GM18870 (cell line): ENCODE data around the gene LMTK2.

Experiments
- ATAC-seq: cut with Tn5 transposase; IDR thresholded peaks from one replicate; pipeline ENCODE4 v1.9.1; 2021; ENCODE audit warnings: moderate library complexity; ENCODE audit not compliant: unreplicated experiment

The LMTK2 gene

DNA sequence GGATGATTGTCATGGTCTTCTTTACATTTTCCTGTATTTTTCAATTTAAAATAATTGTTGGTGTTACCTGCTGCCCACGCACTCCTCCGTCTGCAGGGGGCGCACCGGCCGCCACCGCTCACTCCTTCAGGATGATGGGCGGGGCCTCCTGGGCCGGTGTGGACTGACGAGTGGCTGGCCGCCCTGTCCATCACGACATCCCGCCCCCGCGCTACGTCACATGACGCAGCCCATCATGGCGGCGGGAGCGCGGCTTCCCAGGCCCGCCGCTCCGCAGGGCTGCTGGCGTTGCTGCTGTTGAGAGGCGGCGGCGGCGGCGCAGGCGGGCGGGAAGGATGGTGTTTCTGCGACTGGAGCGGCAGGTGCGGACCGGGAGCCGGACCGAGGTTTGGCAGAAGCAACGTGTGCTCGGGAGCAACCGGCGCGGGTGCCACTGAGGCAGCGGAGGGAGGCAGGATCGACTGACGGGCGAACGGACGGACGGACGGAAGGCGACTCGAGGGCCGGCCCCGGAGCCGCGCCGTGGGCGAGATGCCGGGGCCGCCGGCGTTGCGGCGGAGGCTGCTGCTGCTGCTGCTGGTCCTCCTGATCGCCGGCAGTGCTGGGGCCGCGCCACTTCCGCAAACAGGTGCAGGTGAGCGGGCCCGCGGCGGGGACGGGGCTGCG, at the start of gene LMTK2:
Gene LMTK2 (plus strand): TSS at position 216 of the 666 bp plus-strand sequence. CDS start 316 bp downstream, at position 532.
- ATAC-seq, result peak; percentile 89

DNA sequence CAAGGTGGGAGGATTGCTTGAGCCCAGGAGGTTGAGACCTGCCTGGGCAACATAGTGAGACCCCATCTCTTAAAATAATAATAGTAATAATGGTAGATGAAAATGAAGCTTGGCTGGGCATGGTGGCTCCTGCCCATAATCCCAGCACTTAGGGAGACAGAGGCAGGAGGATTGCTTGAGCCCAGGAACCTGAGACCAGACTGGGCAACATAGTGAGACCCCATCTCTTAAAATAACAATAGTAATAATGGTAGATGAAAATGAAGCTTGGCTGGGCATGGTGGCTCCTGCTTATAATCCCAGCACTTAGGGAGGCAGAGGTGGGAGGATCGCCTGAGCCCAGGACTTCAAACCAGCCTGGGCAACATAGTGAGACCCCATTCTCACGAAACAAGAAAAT, 49.5 kb upstream of the LMTK2 start:
- ATAC-seq, result no peak

DNA sequence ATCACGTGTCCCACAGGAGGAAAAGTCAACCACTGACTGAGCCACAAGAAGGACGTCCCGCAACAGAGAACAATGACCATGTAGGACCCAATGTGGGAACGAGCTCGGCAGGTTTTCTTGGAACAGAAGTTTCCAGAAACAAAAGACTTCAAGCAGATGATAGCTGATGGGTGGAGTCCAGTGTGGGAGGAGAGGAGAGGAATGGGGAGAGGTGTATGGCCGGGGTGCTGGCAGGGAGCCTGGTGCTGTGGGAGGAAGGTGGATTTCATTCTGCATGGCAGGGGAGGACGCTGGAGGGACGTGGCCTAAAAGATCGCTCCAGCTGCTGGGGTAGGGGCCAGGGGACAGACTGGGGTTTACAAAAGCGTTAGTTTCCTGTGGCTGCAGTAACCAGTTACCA, 48.5 kb upstream of the LMTK2 start:
- no peak for ATAC-seq

DNA sequence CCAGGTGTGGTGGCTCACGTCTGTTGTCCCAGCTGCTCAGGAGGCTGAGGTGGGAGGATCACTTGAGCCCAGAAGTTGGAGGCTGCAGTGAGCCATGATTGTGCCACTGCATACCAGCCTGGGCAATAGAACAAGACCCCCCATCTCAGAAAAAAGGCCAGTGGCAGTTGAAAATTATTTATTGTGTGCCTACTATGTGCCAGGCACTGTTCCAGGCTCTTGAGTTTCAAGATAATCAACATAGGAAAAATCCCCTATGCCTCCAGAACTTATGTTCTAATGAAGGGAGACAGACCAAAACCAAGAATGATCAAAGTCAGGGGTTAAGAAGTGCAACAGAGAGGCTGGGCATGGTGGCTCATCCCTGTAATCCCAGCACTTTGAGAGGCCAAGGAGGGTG, 42.4 kb upstream of the LMTK2 start:
- no peak for ATAC-seq

DNA sequence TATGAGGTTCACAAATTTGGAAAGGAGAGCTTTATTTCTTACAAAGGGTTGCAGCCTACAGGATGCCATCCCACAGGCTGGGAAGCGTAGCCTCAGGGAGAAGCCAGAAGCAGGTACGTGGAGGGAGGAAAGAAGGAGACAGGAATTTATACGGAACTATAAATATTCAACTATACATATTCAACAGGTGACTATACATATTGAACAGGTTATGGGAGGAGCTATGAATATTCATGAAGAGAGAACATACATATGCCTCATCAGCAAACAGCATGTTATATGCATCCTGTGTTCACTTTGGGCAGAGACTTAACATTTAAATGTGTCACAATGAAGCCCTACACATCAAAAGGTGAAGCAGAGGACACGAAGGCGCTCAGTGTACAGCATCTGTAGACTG, 40.5 kb upstream of the LMTK2 start:
- no peak for ATAC-seq

DNA sequence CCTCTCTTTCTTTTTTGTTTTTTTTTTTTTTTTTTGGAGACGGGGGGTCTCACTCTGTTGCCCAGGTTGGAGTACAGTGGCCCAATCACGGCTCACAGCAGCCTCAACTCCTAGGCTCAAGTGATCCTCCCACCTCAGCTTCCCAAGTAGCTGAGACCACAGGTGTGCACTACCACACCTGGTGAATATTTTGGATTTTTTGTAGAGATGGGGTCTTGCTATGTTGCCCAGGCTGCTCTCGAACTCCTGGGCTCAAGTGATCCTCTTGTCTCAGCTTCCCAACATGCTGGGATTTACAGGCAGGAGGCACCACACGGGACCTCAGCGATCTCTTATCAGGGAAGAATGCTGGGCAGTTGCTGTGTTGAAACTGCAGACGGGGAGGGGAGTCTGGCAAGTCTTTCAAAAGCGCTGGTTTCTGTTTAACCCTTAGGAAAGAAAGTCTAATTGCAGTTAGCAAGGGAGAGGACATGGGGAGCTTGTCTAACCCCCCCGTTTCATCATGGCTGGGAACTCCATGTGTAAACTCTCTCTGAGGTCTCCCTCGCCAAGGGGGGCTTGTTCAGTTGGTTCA, 39.6 kb upstream of the LMTK2 start:
- no peak for ATAC-seq

DNA sequence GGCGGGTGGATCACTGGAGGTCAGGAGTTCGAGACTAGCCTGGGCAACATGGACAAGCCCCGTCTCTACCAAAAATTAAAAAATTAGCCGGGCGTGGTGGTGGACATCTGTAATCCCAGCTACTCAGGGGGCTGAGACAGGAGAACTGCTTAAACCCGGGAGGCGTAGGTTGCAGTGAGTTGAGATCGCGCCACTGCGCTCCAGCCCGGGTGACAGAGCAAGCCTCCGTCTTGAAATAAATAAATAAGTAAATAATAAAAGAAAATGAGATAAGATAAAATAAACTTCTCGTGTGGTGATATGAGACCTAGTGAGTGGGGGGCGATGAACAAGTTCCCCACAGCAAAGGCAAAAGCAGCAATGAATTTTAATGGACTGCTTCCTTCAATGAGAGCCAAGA, 33.6 kb upstream of the LMTK2 start:
- ATAC-seq, result no peak

DNA sequence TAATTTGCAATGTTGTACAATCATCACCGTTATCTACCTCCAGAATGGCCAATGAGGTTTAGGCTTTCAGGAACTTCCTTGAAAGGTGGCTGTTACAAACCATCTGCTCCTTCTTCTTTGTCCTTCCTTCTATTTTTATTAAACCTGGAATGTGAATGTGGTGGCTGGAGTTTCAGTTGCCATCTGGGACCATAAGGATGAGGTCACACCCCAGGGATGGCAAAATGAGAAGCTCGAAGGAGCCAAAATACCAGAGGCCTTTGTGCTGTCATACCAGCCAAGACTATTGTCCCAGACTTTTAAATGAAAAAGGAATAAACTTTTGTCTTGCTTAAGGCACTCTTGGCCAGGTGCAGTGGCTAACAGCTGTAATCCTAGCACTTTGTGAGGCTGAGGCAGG, 30.9 kb upstream of the LMTK2 start:
- ATAC-seq, result no peak

DNA sequence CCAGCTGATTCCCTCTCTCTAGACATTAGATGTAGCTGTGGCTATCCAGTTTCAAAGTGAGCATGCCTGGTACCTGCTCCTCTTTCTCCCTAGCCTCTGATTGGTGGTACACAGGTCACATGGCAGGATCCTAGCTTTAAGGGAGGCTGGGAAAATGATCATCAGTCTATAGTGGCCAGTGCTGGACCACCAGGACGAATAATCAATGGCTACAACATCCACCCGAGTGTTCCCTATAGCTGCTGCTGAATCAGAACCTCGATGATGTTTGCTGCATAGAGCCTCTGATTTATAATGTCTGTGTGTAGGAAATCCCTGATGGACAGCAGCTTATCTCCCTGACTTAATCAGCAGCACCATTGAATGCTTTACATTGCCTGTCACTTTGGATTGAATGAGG, 28.9 kb upstream of the LMTK2 start:
- ATAC-seq, result no peak

DNA sequence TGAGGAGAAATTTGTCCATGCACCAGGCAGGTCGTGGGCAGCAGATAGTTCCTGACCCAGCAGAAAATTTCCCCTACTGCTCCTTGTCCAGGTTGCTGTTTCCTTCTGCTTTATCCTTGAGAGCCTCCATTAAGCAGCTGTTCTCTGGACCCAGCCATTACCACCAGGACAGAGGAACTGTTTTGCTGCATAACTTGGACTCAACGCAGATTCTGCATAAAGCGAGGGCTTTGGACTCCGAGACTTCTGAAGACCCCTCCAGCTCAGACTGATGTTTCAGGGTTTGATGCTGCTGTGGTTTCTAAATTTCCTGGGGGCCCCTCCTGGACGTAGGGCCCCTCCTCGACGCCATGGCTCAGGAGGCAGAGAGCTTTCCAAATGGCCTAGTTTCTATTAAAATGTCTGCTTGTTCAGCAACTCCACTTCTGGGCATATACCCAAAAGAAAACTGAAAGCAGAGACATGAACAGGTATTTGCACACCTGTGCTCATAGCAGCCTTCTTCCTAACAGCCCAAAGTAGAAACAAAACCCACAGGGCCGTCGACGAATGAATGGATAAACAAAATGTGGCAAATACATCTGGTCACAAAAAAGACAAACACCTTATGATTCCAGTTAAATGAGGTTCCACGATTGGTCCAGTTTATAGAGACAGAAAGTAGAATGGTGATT, 28.3 kb upstream of the LMTK2 start:
- no peak for ATAC-seq

DNA sequence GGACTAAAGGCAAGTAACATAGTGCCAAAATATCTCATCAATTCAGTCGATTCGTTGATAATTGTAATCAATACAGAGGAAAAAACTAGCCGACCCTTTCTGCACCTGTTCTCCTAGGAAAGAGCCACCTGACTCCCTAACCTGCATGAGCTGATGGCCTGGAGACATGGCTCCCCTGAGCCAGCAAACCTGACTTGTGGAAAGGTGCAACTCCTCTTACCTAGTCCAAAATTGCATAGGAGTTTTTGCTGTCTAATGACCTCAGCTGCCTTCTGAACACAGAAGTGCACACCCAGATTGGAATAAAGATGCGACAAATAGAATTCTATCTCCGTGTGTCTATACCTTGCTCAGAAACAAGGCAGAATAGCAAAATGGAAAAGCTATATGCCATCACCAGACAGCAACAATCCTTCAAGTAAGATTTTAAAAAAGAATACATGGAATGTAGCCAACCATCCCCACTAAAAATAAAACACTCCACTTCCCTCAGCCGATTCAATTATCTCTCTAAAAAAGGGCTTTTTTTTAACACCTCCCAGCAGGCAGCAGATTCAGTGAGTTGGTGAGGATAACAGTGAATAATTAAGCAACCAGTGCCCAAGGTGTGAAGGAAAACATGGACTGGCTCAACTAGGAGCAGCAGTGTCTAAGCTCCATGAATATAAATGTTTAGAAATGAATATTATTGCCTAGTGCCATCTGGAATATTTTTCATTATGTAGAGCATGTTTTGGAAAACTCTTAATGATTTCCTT, 26.6 kb upstream of the LMTK2 start:
- ATAC-seq, result no peak

DNA sequence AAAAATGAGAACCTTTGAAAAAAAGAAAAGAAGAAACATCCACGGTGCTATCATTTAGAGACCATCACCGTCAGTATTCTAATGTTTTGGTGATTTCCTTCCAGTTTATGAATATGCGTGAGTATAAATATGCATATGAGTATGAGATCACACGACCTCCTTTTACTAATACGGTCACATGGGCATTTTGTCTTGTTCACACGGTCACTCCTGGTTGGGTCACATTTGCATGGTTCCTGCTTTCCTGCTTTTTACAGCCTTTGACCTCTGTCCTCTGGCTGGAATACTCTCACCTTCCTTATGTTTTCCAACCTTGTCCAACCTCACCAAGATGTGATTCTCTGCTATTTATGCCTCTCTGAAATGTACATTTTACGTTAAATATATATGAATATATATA, 25.3 kb upstream of the LMTK2 start:
- ATAC-seq, result no peak

DNA sequence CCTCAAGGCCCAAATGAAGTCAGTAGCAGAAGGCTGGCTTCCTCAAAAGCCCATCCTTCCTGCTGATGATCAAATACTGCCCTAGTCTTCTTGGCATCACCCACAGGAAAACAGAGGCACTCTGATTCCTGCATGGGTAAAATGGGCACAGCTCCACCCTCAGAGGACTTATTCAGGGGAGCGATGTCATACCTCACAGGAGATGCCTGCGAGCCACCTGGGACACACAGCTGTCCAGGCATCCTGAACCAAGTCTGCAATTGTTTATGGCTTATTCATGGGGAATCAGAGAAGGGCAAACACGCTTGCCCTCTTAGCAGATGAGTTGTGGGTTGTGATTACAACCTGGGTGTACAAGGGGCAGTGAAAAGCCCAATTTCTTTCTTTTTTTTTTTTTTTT, 22.0 kb upstream of the LMTK2 start:
- no peak for ATAC-seq

DNA sequence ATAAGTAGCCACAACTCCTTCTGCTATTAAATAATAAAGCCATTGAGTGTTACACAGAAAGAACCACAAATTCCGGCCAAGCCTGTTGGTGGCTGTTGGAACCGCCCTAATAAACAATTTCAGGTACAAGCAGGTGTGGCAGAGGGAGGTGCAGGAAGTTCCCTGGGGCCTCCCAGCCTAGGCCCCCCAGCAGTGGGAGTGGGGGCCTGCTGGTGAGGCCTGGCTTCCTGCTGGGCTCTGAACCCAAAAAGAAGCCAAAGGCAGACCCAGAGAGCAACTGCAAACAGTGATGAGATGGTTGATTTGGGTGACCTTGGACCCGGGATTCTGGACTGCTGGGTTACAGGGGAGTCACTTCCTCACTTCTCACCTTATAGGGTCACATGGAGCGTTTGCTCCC, 21.0 kb upstream of the LMTK2 start:
- ATAC-seq, result no peak

DNA sequence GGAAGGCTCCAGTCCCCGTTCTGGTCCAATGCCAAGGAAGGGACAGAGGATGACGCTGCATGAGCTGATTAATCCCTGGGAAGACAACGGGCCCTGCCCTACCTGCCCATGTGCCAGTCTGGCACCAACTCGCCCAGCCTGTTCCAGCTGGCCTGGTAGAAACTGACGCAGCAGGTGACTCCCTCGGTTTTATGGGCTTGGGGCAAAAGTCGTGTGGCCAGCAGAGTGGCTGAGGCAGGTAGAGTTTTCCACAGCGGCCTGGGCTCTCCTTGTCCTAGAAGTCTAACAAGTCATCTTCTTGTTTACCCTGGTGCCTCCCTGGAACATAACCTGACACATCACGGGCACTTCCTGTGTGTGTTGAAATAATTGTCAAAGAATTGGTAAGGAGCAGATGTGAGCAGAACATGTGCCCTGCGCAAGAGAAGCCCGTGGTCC, 20.4 kb upstream of the LMTK2 start:
- ATAC-seq, result no peak

DNA sequence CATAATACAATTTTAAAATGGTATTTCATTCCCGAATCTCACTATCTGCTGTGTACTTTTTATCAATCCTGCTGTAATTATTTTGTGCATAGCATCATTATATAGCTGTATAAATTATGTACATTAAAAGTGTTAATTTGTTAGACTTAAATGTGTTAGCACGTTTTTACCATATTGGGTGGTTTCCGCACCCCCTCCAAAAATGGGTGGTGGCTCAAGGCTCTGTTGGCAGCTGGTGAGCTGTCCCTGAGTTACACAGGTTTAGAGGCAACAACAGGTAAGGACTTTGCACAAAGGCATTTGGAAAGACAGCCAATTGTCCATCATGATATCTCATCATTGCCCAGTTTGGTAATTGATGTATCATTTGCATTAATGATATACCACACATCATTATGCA, 18.6 kb upstream of the LMTK2 start:
- ATAC-seq, result no peak

DNA sequence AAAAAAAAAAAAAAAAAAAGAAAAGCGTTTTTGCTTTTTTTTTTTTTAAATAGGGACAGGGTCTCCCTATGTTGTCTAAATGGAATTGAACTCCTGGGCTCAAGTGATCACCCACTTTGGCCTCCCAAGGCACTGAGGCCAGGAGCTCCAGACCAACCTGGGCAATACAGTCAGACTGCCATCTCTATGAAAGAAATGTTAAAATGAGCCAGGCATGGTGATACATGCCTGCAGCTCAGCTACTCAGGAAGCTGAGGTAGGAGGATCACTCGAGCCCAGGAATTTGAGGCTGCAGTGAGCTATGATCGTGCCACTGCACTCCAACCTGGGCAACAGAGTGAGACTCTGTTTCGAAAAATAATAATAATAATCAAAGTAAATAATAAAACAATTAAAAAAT, 16.5 kb upstream of the LMTK2 start:
- no peak for ATAC-seq

DNA sequence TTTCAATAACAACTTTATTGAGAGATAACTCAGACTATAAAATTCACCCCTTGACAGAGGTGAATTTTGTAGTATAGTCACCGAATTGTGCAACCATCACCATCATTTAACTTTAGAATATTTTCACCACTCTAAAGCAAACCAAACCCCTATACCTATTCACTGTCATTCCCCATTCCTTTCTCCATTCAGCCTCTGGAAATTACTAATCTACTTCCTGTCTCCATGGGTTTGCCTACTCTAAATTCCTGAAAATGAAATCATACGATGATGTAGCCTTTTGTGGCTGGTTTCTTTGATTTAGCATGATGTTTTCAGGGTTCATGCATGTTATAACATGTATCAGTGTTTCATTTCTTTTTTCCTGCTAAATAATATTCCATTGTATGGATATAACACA, 15.6 kb upstream of the LMTK2 start:
- ATAC-seq, result no peak

DNA sequence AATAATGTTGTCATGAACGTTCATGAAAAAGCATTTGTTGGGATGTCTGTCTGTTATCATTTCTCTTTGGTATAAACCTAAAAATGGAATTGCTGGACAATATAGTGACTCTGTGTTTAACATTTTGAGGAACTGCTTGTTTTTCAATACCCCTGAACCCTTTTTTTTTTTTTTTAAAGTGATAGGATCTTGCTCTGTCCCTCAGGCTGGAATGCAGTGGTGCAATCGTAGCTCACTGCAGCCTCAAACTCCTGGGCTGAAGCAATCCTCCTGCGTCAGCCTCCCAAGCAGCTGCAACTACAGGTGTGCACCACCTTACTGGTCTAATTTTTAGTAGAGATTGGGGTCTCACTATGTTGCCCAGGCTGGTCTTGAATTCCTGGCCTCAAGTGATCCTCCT, 15.1 kb upstream of the LMTK2 start:
- ATAC-seq, result no peak

DNA sequence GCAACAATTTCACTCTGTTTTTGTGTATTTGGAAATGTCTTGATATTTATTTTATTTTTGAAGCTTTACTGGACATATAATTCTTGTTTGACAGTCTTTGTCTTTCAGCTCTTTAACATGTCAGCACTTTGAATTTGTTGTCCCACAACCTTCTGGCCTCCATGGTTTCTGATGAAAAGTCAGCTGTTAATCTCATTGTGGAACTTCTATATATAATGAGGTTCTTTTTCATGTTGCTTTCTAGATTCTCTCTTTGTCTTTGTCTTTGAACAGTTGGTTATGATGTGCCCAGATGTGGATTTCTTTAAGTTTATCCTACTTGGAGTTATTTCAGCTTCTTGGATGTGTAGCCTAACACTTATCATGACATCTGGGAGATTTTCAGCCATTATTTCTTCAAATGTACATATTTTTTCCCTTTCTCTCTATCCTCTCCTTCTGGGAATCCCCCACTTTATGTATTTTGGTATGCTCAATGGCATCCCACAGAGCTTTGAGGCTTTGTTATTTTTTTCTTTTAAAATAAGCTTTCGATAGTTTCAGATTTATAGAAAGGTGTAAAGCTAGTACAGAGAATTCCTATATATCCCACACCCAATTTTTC, 9.5 kb upstream of the LMTK2 start:
- no peak for ATAC-seq

DNA sequence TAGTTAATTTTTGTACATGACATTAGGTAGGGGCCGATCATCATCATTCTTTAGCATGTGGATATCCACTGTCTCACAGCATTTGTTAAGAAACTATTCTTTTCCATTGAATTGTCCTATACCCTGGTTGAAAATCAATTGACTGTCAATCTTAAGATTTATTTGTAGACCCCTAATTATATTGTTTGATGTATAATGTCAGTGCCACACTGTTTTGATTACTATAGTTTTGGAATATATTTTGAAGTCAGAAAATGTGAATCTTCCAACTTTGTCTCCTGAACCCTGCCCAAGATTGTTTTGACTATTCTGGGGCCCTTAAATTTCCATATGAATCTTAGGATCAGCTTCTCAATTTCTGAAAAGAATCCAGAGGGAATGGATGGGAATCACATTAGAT, 6.6 kb upstream of the LMTK2 start:
- no peak for ATAC-seq
